GM12865 (cell line): ENCODE results near the gene LENG1.
A peak's percentile ranks its signal among the peaks of the same experiment; 100 is the strongest.
"Not testable (repeated sequence)": the region's sequence is repeated elsewhere in the genome, so short reads cannot be mapped to it uniquely, and the experiment has no call there.

Experiments used
- DNase-seq: peaks from one replicate; pipeline ENCODE4 v3.0.0; 2010; ENCODE audit warnings: low read depth
- H3K4me3 ChIP-seq: 2 replicates; pipeline ENCODE4 v1.5.1; 2011; ENCODE audit warnings: mild to moderate bottlenecking, low read depth, low read length, control low read depth
- CTCF ChIP-seq: IDR thresholded peaks from 2 replicates; pipeline ENCODE4 v1.5.1; 2011; ENCODE audit warnings: low read length, control low read depth, low read depth, inconsistent platforms; ENCODE audit not compliant: insufficient read depth; ENCODE audit errors: missing control alignments

LENG1 gene

GRCh38 chr19:54159352-54160181, at the start of gene LENG1:
Gene LENG1 (minus strand): TSS chr19:54159721. CDS start chr19:54159695, 26 bp downstream.
- H3K4me3 ChIP-seq, result peak within 1 kb of the TSS; percentile 92
- DNase-seq, result peak; percentile 100
- TF ChIP-seq CTCF, result peak; percentile 21

GRCh38 chr19:54208784-54209057, 49.2 kb upstream of the LENG1 start:
- DNase-seq, result peak; percentile 67
- H3K4me3 ChIP-seq, result no peak overlapping the region
- TF ChIP-seq CTCF, result no peak

DNA sequence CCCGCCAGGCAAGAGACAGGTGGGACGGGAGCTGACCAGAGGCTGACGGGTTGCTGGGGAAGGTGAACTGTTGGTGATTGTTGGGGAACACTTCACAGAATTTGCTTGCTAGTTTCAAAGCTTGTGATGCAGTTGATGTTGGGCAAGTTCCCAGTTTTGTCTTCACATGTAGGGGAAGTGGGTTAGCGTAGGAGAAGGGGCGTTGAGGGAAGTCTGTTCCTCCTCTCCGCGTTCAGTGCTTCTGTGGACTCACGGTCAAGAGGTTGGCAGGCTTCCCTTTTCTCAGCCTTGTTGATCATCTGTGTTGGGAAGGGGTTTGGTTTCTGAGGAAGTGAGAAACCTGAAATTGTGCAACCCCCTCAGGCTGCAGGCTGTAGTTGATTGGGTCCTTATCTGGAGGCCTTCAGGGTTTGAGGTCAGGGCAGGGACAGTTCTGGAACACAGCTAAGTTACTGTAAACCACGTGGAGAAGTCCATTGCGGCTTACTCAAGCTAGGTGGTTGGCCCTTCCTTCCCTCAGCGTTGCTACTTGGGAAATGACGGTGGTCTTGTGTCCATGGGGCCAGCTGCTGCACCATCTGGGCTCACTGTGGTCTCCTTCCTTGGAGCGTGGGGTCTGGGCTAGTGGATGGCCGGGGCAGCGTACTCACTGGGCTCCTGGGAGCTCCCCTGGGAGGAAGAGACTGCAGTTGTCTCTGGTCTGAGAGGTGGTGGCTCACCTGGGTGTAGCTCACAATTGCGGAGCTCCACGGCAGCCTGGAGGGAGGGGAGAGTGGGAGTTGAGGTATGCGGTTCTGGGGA, 48.7 kb upstream of the LENG1 start:
- no peak overlapping the region for H3K4me3 ChIP-seq
- no peak for TF ChIP-seq CTCF
- DNase-seq, result peak; percentile 82

DNA sequence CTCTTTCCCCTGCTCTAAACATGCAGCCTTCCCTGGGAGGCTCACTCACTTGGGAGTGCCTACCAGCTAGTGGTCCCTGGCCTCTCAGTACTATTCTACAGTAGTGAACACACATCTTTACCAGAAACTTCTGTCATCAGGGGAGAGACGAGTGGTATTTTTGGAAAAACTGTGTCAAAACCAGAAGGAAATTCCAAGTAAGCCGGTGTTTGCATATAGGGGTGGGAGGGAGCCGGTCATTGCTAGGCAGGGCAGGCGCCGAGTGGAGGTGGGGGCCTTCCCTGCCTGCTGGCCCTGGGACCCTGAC, 48.1 kb upstream of the LENG1 start:
- DNase-seq, result no peak
- no peak for TF ChIP-seq CTCF
- no peak overlapping the region for H3K4me3 ChIP-seq

- DNase-seq, result peak; percentile 18
- H3K4me3 ChIP-seq, result not testable (repeated sequence)
Measured at GRCh38 chr19:54207193-54207592, 47.7 kb upstream of the LENG1 start.

- H3K4me3 ChIP-seq, result no peak overlapping the region
- peak; percentile 29 for DNase-seq
- TF ChIP-seq CTCF, result no peak
Measured at GRCh38 chr19:54206831-54207177, 47.3 kb upstream of the LENG1 start.

DNA sequence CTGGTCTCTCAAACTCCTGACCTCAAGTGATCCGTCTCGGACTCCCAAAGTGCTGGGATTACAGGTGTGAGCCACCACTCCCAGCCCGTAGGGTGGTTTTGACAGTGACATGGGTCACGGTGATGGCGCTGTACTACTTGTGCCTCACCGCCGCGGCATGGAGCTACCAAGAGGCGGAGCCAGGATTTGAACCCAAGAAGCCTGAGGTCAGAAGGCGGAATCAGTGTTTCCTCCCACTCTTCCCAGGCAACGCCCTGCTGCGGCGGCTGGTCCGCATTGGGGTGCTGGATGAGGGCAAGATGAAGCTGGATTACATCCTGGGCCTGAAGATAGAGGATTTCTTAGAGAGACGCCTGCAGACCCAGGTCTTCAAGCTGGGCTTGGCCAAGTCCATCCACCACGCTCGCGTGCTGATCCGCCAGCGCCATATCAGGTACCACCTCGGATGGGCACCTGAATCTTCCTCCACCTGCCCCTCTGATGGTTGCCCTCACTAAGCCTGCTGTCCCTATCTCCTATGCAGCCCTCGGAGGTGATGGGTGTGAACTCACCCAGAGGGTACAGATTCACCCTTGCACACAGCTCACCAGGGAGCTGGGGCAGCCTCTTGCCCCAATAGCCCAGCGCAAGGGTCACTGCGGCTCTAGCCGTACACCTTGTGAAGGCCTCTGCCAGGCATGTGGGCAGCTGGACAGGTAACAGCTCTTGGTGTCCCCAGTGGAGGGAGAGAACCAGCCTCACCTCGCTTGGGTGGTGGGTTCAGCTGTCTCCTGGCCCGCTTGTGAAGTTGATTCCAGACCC, 46.7 kb upstream of the LENG1 start:
- peak; percentile 21 for DNase-seq
- TF ChIP-seq CTCF, result no peak
- H3K4me3 ChIP-seq, result no peak overlapping the region; the same call in 1 of the 2 replicates
